ENCODE results near the gene CHST10. TPM values are rescaled to one million over a fixed set of nuclear protein-coding genes. Genes with fewer than 3 reads are reported as not detected.

Gene CHST10
- total and polyA plus RNA-seq, 8 donors = 1.7 to 6.5 (median 3.8) TPM

DNA sequence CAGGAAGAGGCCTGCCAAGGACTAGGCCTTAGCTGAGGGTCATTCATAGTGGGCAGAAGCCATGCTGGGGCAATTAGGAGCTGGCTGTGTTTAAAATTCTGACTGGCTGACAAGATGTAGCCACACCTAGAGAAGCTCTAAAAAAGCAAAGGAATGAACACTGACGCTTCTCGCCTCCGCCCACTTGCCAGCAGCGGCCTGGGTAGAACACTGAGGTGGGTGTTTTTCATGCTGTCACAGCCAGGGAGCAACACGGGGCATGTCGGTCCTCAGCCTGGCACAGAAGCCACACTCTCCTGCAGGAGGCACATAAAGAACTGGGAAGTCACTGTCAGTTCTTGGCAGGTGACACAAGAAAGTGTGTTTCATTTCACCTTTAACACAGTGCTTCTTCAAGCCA is 10.4 kb downstream of the CHST10 start:
- WGBS, 2 donors = 88 to 94% methylated on average over 6 of the region's 6 CpGs

DNA sequence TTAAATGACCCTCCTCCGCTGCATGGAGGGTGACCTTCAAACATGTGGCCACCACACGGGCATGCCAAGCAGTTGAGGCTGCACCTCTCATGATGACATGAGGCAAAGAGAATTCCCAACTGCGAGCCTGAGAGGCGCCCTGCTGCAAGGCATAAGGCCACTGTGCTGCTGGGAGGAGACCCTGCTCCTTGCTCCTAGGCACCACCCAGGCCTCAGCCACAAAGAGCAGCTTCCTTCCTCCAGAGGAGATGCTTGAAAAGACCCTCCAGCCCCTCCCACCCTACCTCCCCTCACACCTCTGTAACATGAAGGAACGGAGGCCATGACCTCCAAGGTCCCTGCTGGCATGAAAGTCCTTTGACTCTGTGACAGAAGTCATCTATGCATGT is 11.4 kb downstream of the CHST10 start:
- intact Hi-C loops (cut with DNase I) = no loop called here
- H3K4me1 ChIP-seq = no peaks in the 10 kb centered on the region
- no peaks in the 10 kb centered on the region for H3K27me3 ChIP-seq
- FAIRE-seq (no peak), DNase-seq (no peak), ATAC-seq (no peak)
- 90 to 91% methylated on average over 5 of the region's 5 CpGs for WGBS, 2 donors
- no peaks in the 10 kb centered on the region for H3K9me3 ChIP-seq
- TF ChIP-seq, protein P1, sequence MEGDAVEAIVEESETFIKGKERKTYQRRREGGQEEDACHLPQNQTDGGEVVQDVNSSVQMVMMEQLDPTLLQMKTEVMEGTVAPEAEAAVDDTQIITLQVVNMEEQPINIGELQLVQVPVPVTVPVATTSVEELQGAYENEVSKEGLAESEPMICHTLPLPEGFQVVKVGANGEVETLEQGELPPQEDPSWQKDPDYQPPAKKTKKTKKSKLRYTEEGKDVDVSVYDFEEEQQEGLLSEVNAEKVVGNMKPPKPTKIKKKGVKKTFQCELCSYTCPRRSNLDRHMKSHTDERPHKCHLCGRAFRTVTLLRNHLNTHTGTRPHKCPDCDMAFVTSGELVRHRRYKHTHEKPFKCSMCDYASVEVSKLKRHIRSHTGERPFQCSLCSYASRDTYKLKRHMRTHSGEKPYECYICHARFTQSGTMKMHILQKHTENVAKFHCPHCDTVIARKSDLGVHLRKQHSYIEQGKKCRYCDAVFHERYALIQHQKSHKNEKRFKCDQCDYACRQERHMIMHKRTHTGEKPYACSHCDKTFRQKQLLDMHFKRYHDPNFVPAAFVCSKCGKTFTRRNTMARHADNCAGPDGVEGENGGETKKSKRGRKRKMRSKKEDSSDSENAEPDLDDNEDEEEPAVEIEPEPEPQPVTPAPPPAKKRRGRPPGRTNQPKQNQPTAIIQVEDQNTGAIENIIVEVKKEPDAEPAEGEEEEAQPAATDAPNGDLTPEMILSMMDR (IDR thresholded peaks at IDR 0.05) = no peak
- no peaks in the 10 kb centered on the region for H3K36me3 ChIP-seq
- H3K4me3 ChIP-seq = no peak overlapping the region
- no peak overlapping the region for H3K27ac ChIP-seq

More for the DNA sequence above, 10.4 kb downstream of the CHST10 start:
- DNase-seq (no peak), FAIRE-seq (no peak), ATAC-seq (no peak)
- no peaks in the 10 kb centered on the region for H3K36me3 ChIP-seq
- H3K4me1 ChIP-seq = no peaks in the 10 kb centered on the region
- H3K27me3 ChIP-seq = no peaks in the 10 kb centered on the region
- intact Hi-C loops (cut with DNase I) = no loop called here
- no peaks in the 10 kb centered on the region for H3K9me3 ChIP-seq
- H3K4me3 ChIP-seq = no peak overlapping the region
- TF ChIP-seq, protein P1 (IDR thresholded peaks at IDR 0.05) = no peak
- no peak overlapping the region for H3K27ac ChIP-seq

DNA sequence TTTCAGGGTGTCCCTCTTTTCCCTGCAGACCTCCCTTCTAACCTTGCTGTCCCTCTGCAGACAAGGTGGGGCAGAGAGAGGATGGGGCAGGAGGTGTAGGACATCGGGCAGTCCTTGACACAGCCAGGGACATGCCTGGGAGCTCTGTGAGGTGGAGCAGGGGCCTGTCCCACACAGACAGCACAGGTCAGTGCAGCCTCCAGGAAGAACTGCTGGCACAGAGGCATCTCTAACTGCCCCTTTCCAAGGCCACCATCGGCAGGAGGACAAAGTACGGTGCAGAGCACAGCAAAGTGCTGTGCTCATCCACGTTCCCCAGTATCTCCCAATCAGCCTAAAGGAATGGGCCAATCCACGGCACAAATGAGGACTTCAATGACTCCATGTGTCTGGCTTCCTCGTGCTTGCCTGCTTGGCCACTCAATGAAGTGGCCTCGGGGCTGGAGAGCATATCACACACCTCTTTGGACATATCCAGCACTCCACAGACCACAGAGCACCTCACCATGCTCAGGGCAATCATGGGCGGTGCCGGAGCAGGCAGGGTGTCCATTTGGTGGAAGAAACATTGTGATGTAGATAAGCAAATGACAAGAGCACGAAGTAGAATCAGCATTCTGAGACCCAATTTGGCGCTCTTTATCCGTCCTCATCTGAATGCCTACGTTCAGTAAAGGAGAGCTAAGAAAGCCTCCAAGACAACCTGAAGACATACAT is 11.9 kb downstream of the CHST10 start:
- H3K27me3 ChIP-seq = no peaks in the 10 kb centered on the region
- no peaks in the 10 kb centered on the region for H3K9me3 ChIP-seq
- no peaks in the 10 kb centered on the region for H3K36me3 ChIP-seq
- no peak overlapping the region for H3K27ac ChIP-seq
- WGBS, 2 donors = 88 to 92% methylated on average over 13 of the region's 13 CpGs
- TF ChIP-seq, protein P1 (IDR thresholded peaks at IDR 0.05) = no peak
- no peaks in the 10 kb centered on the region for H3K4me1 ChIP-seq
- H3K4me3 ChIP-seq = no peak overlapping the region
- intact Hi-C loops (cut with DNase I) = no loop called here
- no peak for ATAC-seq
- no peak for DNase-seq
- FAIRE-seq = no peak

DNA sequence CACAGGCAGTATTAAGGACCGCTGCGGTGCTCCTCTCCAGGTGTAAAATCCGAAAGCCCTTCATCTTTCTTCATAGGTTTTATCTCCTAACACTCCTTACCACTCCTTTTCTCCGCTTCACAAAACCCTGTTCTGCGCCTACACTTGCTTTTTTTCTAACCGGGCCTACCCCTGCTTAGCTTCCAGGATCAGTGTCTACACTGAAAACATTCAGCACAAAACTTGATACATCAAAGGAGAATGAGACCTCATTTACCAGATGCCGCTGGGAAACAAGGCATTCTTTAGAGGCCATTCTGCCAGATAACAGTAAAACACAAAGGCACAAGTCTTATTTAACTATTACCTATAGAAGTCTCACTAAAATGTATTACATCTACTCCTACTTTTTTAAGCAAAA is 13.1 kb downstream of the CHST10 start:
- H3K27me3 ChIP-seq = no peaks in the 10 kb centered on the region
- intact Hi-C loops (cut with DNase I) = no loop called here
- H3K4me1 ChIP-seq = no peaks in the 10 kb centered on the region
- H3K4me3 ChIP-seq = no peak overlapping the region
- FAIRE-seq (no peak), ATAC-seq (no peak), DNase-seq (no peak)
- no peaks in the 10 kb centered on the region for H3K36me3 ChIP-seq
- TF ChIP-seq, protein P1 (IDR thresholded peaks at IDR 0.05) = no peak
- H3K27ac ChIP-seq = no peak overlapping the region
- no peaks in the 10 kb centered on the region for H3K9me3 ChIP-seq
- WGBS, 2 donors = 90 to 91% methylated on average over 7 of the region's 7 CpGs

DNA sequence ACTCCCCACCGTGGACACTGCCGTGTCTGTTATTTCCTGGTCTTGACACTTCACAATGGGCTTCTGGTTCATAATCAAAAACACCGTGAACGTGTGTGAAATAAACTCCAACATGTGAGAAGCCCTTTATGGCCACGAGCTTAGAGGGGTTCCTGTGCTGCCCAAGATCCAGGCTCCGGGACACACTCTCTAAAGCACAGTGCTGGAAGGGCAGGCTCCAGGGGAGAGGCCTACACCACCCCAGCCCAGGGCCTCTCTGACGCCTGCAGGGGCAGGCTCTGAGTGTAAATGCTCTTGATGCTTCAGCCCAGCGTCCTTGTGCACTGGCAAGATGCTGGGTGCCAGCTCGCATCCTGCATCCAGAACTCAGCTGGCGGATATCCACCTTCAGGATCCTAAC is 13.7 kb downstream of the CHST10 start:
- WGBS, 2 donors = 87 to 92% methylated on average over 10 of the region's 10 CpGs
- H3K27ac ChIP-seq = no peak overlapping the region
- DNase-seq = no peak

More for the DNA sequence above, 13.7 kb downstream of the CHST10 start:
- intact Hi-C loops (cut with DNase I) = no loop called here
- Histone ChIP-seq H3K27me3 (no peaks in the 10 kb centered on the region), H3K9me3 (no peaks in the 10 kb centered on the region), H3K36me3 (no peaks in the 10 kb centered on the region), H3K4me1 (no peaks in the 10 kb centered on the region), H3K4me3 (no peak overlapping the region)
- FAIRE-seq = no peak
- ATAC-seq = no peak
- TF ChIP-seq, protein P1 (IDR thresholded peaks at IDR 0.05) = no peak

Data from pancreas (tissue), 10 donors.